UCSD-AML1 (cell line): ENCODE measurements around the gene GPAT2.
"Not testable (repeated sequence)": the region's sequence is repeated elsewhere in the genome, so short reads cannot be mapped to it uniquely, and the experiment has no call there.

Source experiments
- DNase-seq: peaks from one replicate; lab custom pipeline; 2025; ENCODE audit not compliant: unreplicated experiment; lab: John Stamatoyannopoulos, UW

The GPAT2 gene

GRCh38 chr2:96034792-96035191, at the start of gene GPAT2:
Gene GPAT2 (minus strand): TSS chr2:96034916. CDS start chr2:96032359, 2,557 bp downstream.
- DNase-seq = not testable (repeated sequence)

- no peak for DNase-seq
These were observed 49.5 kb upstream of the GPAT2 start for GRCh38 chr2:96083989-96084857.

- DNase-seq = no peak
These were observed 48.6 kb upstream of the GPAT2 start for GRCh38 chr2:96083064-96083939.

GRCh38 chr2:96082211-96083063, 47.7 kb upstream of the GPAT2 start:
- DNase-seq = no peak

GRCh38 chr2:96081042-96081441, 46.3 kb upstream of the GPAT2 start:
- DNase-seq = no peak

- DNase-seq = no peak
These were observed 40.6 kb upstream of the GPAT2 start for GRCh38 chr2:96075199-96075771.

GRCh38 chr2:96074156-96074555, 39.4 kb upstream of the GPAT2 start:
- DNase-seq = no peak

GRCh38 chr2:96073170-96073775, 38.6 kb upstream of the GPAT2 start:
- no peak for DNase-seq

GRCh38 chr2:96072746-96073145, 38.0 kb upstream of the GPAT2 start:
- DNase-seq = no peak

GRCh38 chr2:96071977-96072491, 37.3 kb upstream of the GPAT2 start:
- DNase-seq = not testable (repeated sequence)

GRCh38 chr2:96071087-96071976, 36.6 kb upstream of the GPAT2 start:
- not testable (repeated sequence) for DNase-seq

GRCh38 chr2:96070351-96070750, 35.6 kb upstream of the GPAT2 start:
- not testable (repeated sequence) for DNase-seq

GRCh38 chr2:96069878-96070277, 35.2 kb upstream of the GPAT2 start:
- not testable (repeated sequence) for DNase-seq

GRCh38 chr2:96067902-96068581, 33.3 kb upstream of the GPAT2 start:
- not testable (repeated sequence) for DNase-seq

GRCh38 chr2:96067098-96067660, 32.5 kb upstream of the GPAT2 start:
- DNase-seq = not testable (repeated sequence)

GRCh38 chr2:96066511-96066910, 31.8 kb upstream of the GPAT2 start:
- not testable (repeated sequence) for DNase-seq

- DNase-seq = not testable (repeated sequence)
These were observed 31.2 kb upstream of the GPAT2 start for GRCh38 chr2:96065954-96066353.

- no peak for DNase-seq
These were observed 30.7 kb upstream of the GPAT2 start for GRCh38 chr2:96065381-96065930.
